HEK293 (cell line): Measurements from ENCODE around the gene CSKMT.
"Not testable (repeated sequence)": the region's sequence is repeated elsewhere in the genome, so short reads cannot be mapped to it uniquely, and the experiment has no call there.

Experiments used
- CTCF ChIA-PET: fragments of 350-600 bp; formaldehyde crosslinking; extraction: SDS; loops from one replicate; lab custom pipeline; 2021; ENCODE audit warnings: antibody characterized with exemption; lab: Yijun Ruan, JAX
- POLR2A ChIA-PET: fragments of 300-600 bp; formaldehyde crosslinking; extraction: SDS; loops from one replicate; lab custom pipeline; 2020; ENCODE audit warnings: antibody characterized with exemption, inconsistent platforms; lab: Yijun Ruan, JAX
- H3K27ac ChIP-seq: fragments of 200-500 bp; sonication (Bioruptor generic); 2 replicates; pipeline ENCODE4 v1.5.1; 2014; ENCODE audit warnings: low read depth, low read length, control low read depth, inconsistent platforms; ENCODE audit errors: extremely low read depth
- H3K36me3 ChIP-seq, 2 experiments: fragments of 200-500 bp in 1 of 2; sonication (Bioruptor generic) in 1 of 2; 1 replicate in 1 of 2; 2 replicates in 1 of 2; pipeline ENCODE4 v1.5.1; 2014 to 2017; ENCODE audit warnings: inconsistent platforms in 2 of 2, low read length in 2 of 2; ENCODE audit not compliant: control insufficient read depth in 2 of 2, insufficient read depth in 1 of 2
- H3K4me1 ChIP-seq: fragments of 200-500 bp; sonication (Bioruptor generic); 2 replicates; pipeline ENCODE4 v1.5.1; 2014; ENCODE audit warnings: mild to moderate bottlenecking, low read length, inconsistent platforms; ENCODE audit not compliant: control insufficient read depth, insufficient read depth
- H3K4me3 ChIP-seq: 2 replicates; pipeline ENCODE4 v1.5.1; 2011; ENCODE audit warnings: low read depth, mild to moderate bottlenecking, control low read depth, low read length, moderate library complexity
- H3K9me3 ChIP-seq: fragments of 200-500 bp; sonication (Bioruptor generic); 2 replicates; pipeline ENCODE4 v1.5.1; 2014; ENCODE audit warnings: low read depth, low read length, inconsistent platforms; ENCODE audit not compliant: control insufficient read depth, insufficient read depth
- GLIS1 ChIP-seq: fragments of 450-650 bp; formaldehyde crosslinking; IDR thresholded peaks from 2 replicates; pipeline ENCODE4 v1.5.1; 2016; ENCODE audit warnings: missing biosample characterization, missing genetic modification characterization
- KLF8 ChIP-seq: fragments of 450-650 bp; formaldehyde crosslinking; IDR thresholded peaks from 2 replicates; pipeline ENCODE4 v1.5.1; 2016; ENCODE audit warnings: missing biosample characterization, missing genetic modification characterization
- SP7 ChIP-seq: fragments of 450-650 bp; formaldehyde crosslinking; IDR thresholded peaks from 2 replicates; pipeline ENCODE4 v1.5.1; 2016; ENCODE audit warnings: missing biosample characterization, missing genetic modification characterization
- WT1 ChIP-seq: fragments of 450-650 bp; formaldehyde crosslinking; IDR thresholded peaks from 2 replicates; pipeline ENCODE4 v1.5.1; 2016; ENCODE audit warnings: missing biosample characterization, missing genetic modification characterization
- ZBTB21 ChIP-seq: fragments of 450-650 bp; formaldehyde crosslinking; IDR thresholded peaks from 2 replicates; pipeline ENCODE4 v1.5.1; 2017; ENCODE audit warnings: missing biosample characterization, missing genetic modification characterization
- ZEB2 ChIP-seq: fragments of 450-650 bp; formaldehyde crosslinking; IDR thresholded peaks from 2 replicates; pipeline ENCODE4 v1.5.1; 2016; ENCODE audit warnings: missing biosample characterization, missing genetic modification characterization
- ZFHX2 ChIP-seq: fragments of 450-650 bp; formaldehyde crosslinking; conservative IDR thresholded peaks from 2 replicates; pipeline ENCODE4 v1.5.1; 2016; ENCODE audit warnings: missing biosample characterization, missing genetic modification characterization
- ZFP69B ChIP-seq: fragments of 450-650 bp; formaldehyde crosslinking; IDR thresholded peaks from 2 replicates; pipeline ENCODE4 v1.5.1; 2016; ENCODE audit warnings: missing biosample characterization, missing genetic modification characterization
- ZNF16 ChIP-seq: fragments of 450-650 bp; formaldehyde crosslinking; IDR thresholded peaks from 2 replicates; pipeline ENCODE4 v1.5.1; 2016; ENCODE audit warnings: low read depth, missing biosample characterization, missing genetic modification characterization
- ZNF248 ChIP-seq: fragments of 450-650 bp; formaldehyde crosslinking; IDR thresholded peaks from 2 replicates; pipeline ENCODE4 v1.5.1; 2017; ENCODE audit warnings: missing biosample characterization, missing genetic modification characterization
- ZNF366 ChIP-seq: fragments of 450-650 bp; formaldehyde crosslinking; conservative IDR thresholded peaks from 2 replicates; pipeline ENCODE4 v1.5.1; 2016; ENCODE audit warnings: missing biosample characterization, missing genetic modification characterization
- ZNF48 ChIP-seq: fragments of 450-650 bp; formaldehyde crosslinking; IDR thresholded peaks from 2 replicates; pipeline ENCODE4 v1.5.1; 2016; ENCODE audit warnings: missing biosample characterization, missing genetic modification characterization
- ZNF600 ChIP-seq: fragments of 450-650 bp; formaldehyde crosslinking; IDR thresholded peaks from 2 replicates; pipeline ENCODE4 v1.5.1; 2016; ENCODE audit warnings: missing biosample characterization, missing genetic modification characterization
- ZNF610 ChIP-seq: fragments of 450-650 bp; formaldehyde crosslinking; IDR thresholded peaks from 2 replicates; pipeline ENCODE4 v1.5.1; 2016; ENCODE audit warnings: missing biosample characterization, missing genetic modification characterization, borderline replicate concordance
- ZNF629 ChIP-seq: fragments of 450-650 bp; formaldehyde crosslinking; IDR thresholded peaks from 2 replicates; pipeline ENCODE4 v1.5.1; 2017; ENCODE audit warnings: missing biosample characterization, missing genetic modification characterization
- ZNF837 ChIP-seq: fragments of 450-650 bp; formaldehyde crosslinking; IDR thresholded peaks from 2 replicates; pipeline ENCODE4 v1.5.1; 2016; ENCODE audit warnings: missing biosample characterization, missing genetic modification characterization
- TF ChIP-seq, protein P1 (sequence below): fragments of 450-650 bp; formaldehyde crosslinking; IDR thresholded peaks from 2 replicates; pipeline ENCODE4 v1.5.1; 2016; ENCODE audit warnings: missing biosample characterization, missing genetic modification characterization, low read depth
- TF ChIP-seq, protein P2 (sequence below): fragments of 450-650 bp; formaldehyde crosslinking; IDR thresholded peaks from 2 replicates; pipeline ENCODE4 v1.5.1; 2016; ENCODE audit warnings: missing biosample characterization, missing genetic modification characterization
- TF ChIP-seq, protein P3 (sequence below): fragments of 450-650 bp; formaldehyde crosslinking; IDR thresholded peaks from 2 replicates; pipeline ENCODE4 v1.5.1; 2017; ENCODE audit warnings: missing biosample characterization, missing genetic modification characterization

Gene CSKMT

DNA sequence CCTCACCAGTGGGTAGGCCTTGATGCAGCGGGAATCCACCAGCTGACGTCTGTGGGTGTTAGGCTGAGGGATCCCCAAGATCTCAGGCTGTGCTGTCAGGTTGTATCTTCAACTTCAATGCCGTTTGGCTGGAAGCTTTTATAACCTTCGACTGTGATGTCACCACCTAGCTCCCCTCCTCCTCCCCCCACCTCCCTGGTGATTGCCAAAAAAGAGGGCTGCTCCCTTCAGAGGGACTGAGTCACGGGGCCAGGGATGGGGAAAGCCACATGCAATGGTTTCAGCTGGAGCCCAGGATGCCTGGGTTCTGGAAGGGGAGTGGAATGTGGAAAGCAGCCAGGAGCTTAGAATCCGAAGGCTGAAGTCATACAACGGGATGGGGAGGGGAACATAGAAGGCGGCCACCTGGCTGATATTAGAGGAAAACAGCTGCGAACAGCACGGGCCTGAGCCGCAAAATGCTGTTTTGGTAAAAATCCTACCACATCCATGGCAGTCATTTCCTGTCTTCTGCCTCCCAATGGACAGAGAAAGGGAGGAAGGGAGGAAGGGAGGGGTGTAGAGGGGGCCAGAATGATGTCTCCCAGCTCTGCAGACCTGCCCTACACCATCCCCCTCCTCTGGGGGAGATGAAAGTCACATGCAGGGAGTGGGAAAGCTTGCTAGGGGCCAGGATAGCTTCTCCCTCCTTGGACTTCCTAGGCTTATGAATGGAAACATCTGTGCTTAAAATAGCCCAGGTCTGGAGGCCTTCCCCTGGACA lies 24.5 kb downstream of the CSKMT start, which contains the start of gene LRRN4CL:
Gene LRRN4CL (minus strand): TSS at position 110 of the 763 bp plus-strand sequence. CDS start 1,022 bp downstream, outside the sequence.
- no peaks in the 10 kb centered on the region for H3K4me1 ChIP-seq
- CTCF ChIA-PET, result interaction anchor here (0.5 to 2.3 kb wide), 7 partner anchors 9 to 294 kb away, joined by 3 to 9 read pairs (median 4); no protein-coding TSS in a partner anchor
- no peak within 1 kb of the TSS for H3K4me3 ChIP-seq
- no peak within 1 kb of the TSS for H3K27ac ChIP-seq
- no peak for TF ChIP-seq ZNF16 (tag by site-specific recombination)
- TF ChIP-seq ZBTB21 (tag by site-specific recombination), result peak; percentile 44; the same call in 1 of the 2 replicates
- TF ChIP-seq GLIS1, result peak; percentile 28; the same call in 1 of the 2 replicates
- peak; percentile 87 for TF ChIP-seq ZNF629 (tag by site-specific recombination)
- TF ChIP-seq ZNF610 (tag by site-specific recombination), result no peak
- TF ChIP-seq, protein P1, sequence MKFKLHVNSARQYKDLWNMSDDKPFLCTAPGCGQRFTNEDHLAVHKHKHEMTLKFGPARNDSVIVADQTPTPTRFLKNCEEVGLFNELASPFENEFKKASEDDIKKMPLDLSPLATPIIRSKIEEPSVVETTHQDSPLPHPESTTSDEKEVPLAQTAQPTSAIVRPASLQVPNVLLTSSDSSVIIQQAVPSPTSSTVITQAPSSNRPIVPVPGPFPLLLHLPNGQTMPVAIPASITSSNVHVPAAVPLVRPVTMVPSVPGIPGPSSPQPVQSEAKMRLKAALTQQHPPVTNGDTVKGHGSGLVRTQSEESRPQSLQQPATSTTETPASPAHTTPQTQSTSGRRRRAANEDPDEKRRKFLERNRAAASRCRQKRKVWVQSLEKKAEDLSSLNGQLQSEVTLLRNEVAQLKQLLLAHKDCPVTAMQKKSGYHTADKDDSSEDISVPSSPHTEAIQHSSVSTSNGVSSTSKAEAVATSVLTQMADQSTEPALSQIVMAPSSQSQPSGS (tag by site-specific recombination), result peak; percentile 25; the same call in 1 of the 2 replicates
- 0 out of 2 replicates have a peak, but pooled peaks have one; percentile 11 for TF ChIP-seq ZFHX2 (tag by site-specific recombination)
- TF ChIP-seq, protein P2, sequence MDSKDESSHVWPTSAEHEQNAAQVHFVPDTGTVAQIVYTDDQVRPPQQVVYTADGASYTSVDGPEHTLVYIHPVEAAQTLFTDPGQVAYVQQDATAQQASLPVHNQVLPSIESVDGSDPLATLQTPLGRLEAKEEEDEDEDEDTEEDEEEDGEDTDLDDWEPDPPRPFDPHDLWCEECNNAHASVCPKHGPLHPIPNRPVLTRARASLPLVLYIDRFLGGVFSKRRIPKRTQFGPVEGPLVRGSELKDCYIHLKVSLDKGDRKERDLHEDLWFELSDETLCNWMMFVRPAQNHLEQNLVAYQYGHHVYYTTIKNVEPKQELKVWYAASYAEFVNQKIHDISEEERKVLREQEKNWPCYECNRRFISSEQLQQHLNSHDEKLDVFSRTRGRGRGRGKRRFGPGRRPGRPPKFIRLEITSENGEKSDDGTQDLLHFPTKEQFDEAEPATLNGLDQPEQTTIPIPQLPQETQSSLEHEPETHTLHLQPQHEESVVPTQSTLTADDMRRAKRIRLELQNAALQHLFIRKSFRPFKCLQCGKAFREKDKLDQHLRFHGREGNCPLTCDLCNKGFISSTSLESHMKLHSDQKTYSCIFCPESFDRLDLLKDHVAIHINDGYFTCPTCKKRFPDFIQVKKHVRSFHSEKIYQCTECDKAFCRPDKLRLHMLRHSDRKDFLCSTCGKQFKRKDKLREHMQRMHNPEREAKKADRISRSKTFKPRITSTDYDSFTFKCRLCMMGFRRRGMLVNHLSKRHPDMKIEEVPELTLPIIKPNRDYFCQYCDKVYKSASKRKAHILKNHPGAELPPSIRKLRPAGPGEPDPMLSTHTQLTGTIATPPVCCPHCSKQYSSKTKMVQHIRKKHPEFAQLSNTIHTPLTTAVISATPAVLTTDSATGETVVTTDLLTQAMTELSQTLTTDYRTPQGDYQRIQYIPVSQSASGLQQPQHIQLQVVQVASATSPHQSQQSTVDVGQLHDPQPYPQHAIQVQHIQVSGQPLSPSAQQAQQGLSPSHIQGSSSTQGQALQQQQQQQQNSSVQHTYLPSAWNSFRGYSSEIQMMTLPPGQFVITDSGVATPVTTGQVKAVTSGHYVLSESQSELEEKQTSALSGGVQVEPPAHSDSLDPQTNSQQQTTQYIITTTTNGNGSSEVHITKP (tag by site-specific recombination), result peak; percentile 17; the same call in 1 of the 2 replicates
- TF ChIP-seq ZEB2 (tag by site-specific recombination), result 0 out of 2 replicates have a peak, but pooled peaks have one; percentile 44
- peak; percentile 54; the same call in 1 of the 2 replicates for TF ChIP-seq KLF8
- TF ChIP-seq ZNF48 (tag by site-specific recombination), result no peak
- TF ChIP-seq SP7 (tag by site-specific recombination), result peak; percentile 36; the same call in 1 of the 2 replicates
- no peak for TF ChIP-seq ZNF248 (tag by site-specific recombination)
- no peak for TF ChIP-seq ZNF837 (tag by site-specific recombination)
- 0 out of 2 replicates have a peak, but pooled peaks have one; percentile 19 for TF ChIP-seq ZNF600
- TF ChIP-seq ZNF366 (tag by site-specific recombination), result peak; percentile 35; the same call in 1 of the 2 replicates
- 0 out of 2 replicates have a peak, but pooled peaks have one; percentile 72 for TF ChIP-seq WT1 (tag by site-specific recombination)
- 0 out of 2 replicates have a peak, but pooled peaks have one; percentile 15 for TF ChIP-seq ZFP69B
- TF ChIP-seq, protein P3, sequence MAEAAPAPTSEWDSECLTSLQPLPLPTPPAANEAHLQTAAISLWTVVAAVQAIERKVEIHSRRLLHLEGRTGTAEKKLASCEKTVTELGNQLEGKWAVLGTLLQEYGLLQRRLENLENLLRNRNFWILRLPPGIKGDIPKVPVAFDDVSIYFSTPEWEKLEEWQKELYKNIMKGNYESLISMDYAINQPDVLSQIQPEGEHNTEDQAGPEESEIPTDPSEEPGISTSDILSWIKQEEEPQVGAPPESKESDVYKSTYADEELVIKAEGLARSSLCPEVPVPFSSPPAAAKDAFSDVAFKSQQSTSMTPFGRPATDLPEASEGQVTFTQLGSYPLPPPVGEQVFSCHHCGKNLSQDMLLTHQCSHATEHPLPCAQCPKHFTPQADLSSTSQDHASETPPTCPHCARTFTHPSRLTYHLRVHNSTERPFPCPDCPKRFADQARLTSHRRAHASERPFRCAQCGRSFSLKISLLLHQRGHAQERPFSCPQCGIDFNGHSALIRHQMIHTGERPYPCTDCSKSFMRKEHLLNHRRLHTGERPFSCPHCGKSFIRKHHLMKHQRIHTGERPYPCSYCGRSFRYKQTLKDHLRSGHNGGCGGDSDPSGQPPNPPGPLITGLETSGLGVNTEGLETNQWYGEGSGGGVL (tag by site-specific recombination), result peak; percentile 65
- TF ChIP-seq, all 188 proteins: peak for 14
- POLR2A ChIA-PET, result interaction anchor here (0.5 to 2.3 kb wide), 13 partner anchors 8 to 174 kb away, joined by 3 to 15 read pairs (median 4); partner anchors contain the start of genes B3GAT3, BSCL2, C11orf98 and CSKMT
- Histone ChIP-seq H3K36me3 (peaks cover 11 to 48% of the 10 kb centered on the region in 2 experiments; a peak in 2 of 3 replicates), H3K9me3 (no peaks in the 10 kb centered on the region)

DNA sequence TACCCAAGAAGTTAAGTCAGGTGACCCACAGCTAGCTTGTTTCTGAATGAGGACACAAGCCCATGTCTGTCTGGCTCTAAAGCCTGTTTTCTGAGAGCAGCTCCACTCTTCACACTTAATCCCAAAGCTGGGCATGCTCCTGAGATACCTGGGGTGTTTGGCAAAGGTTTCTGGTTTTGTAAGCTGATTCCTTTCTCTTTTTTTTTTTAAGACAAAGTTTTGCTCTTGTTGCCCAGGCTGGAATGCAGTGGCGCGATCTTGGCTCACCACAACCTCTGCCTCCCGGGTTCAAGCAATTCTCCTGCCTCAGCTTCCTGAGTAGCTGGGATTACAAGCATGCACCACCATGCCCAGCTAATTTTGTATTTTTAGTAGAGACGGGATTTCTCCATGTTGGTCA lies 28.5 kb downstream of the CSKMT start:
- CTCF ChIA-PET, result interaction anchor here (0.7 to 6.8 kb wide), 10 partner anchors 10 to 300 kb away, joined by 3 to 46 read pairs (median 8); partner anchors contain the start of genes LBHD1, TUT1 and UQCC3
- H3K4me1 ChIP-seq, H3K9me3 ChIP-seq, H3K27ac ChIP-seq, H3K4me3 ChIP-seq: not testable (repeated sequence)
- H3K36me3 ChIP-seq, result peaks cover 16 to 67% of the 10 kb centered on the region in 2 experiments; a peak in 2 of 3 replicates
- POLR2A ChIA-PET, result interaction anchor here (0.7 to 2.0 kb wide), 6 partner anchors 22 to 102 kb away, joined by 3 to 12 read pairs (median 6); partner anchors contain the start of genes C11orf98, CSKMT, HNRNPUL2 and TUT1
